ENCODE data around the gene FANCL. TPM values are rescaled to one million over a fixed set of nuclear protein-coding genes. Genes with fewer than 3 reads are reported as not detected.
"Not testable (repeated sequence)": the region's sequence is repeated elsewhere in the genome, so short reads cannot be mapped to it uniquely, and the experiment has no call there.

FANCL gene
- total RNA-seq, 2 experiments from 2014 or later, result 16.6 to 19.7 TPM

DNA sequence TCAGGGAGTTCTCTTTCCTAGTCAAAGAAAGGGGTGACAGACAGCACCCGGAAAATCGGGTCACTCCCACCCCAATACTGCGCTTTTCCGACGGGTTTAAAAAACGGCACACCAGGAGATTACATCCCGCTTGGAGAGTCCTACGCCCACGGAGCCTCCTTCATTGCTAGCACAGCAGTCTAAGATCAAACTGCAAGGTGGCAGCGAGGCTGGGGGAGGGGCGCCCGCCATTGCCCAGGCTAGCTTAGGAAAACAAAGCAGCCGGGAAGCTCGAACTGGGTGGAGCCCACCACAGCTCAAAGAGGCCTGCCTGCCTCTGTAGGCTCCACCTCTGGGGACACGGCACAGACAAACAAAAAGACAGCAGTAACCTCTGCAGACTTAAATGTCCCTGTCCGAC lies 69.3 kb downstream of the FANCL start:
- peaks cover 43% of the 10 kb centered on the region for H3K36me3 Mint-ChIP-seq (ENCODE audit: low read depth)
- ATAC-seq; CTCF ChIA-PET; DNase-seq; POLR2A ChIA-PET; intact Hi-C loops (cut with DNase I, micrococcal nuclease); H3K27ac Mint-ChIP-seq; H3K4me3 Mint-ChIP-seq; H3K4me1 Mint-ChIP-seq; H3K27me3 Mint-ChIP-seq: not testable (repeated sequence)
- H3K9me3 Mint-ChIP-seq (ENCODE audit: low read depth), result peaks cover 21% of the 10 kb centered on the region

DNA sequence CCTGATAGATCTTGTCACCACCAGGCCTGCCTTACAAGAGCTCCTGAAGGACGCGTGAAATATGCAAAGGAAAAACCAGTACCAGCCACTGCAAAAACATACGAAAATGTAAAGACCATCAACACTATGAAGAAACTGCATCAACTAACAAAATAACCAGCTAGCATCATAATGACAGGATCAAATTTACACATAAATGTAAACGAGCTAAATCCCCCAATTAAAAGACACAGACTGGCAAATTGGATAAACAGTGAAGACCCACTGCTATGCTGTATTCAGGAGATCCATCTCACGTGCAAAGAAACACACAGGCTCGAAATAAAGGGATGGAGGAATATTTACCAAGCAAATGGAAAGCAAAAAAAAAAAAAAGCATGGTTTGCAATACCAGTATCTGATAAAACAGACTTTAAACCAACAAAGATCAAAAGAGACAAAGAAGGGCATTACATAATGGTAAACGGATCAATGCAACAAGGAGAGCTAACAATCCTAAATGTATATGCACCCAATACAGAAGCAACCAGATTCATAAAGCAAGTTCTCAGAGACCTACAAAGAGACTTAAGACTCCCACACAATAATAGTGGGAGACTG lies 70.7 kb downstream of the FANCL start:
- not testable (repeated sequence) for H3K4me3 Mint-ChIP-seq

DNA sequence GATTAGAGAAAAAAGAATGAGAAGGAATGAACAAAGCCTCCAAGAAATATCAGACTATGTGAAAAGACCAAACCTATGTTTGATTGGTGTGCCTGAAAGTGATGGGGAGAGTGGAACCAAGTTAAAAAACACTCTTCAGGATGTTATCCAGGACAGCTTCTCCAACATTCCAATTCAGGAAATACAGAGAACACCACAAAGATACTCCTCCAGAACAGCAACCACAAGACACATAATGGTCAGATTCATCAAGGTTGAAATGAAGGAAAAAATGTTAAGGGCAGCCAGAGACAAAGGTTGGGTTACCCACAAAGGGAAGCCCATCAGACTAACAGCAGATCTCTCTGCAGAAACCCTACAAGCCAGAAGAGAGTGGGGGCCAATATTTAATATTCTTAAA lies 71.3 kb downstream of the FANCL start:
- ATAC-seq; H3K4me1 Mint-ChIP-seq; H3K27ac Mint-ChIP-seq; POLR2A ChIA-PET; H3K4me3 Mint-ChIP-seq; DNase-seq; intact Hi-C loops (cut with DNase I, micrococcal nuclease); H3K27me3 Mint-ChIP-seq: not testable (repeated sequence)
- Mint-ChIP-seq H3K9me3 (ENCODE audit: low read depth) (peaks cover 21% of the 10 kb centered on the region), H3K36me3 (ENCODE audit: low read depth) (peaks cover 43% of the 10 kb centered on the region)
- CTCF ChIA-PET, result interaction anchor here (1.4 kb wide), 1 partner anchor 261 kb away, joined by 3 read pairs; no protein-coding TSS in a partner anchor

More for the DNA sequence above, 70.7 kb downstream of the FANCL start:
- Mint-ChIP-seq H3K9me3 (ENCODE audit: low read depth) (peaks cover 21% of the 10 kb centered on the region), H3K36me3 (ENCODE audit: low read depth) (peaks cover 43% of the 10 kb centered on the region)
- H3K27ac Mint-ChIP-seq; POLR2A ChIA-PET; H3K4me1 Mint-ChIP-seq; DNase-seq; H3K27me3 Mint-ChIP-seq; ATAC-seq; intact Hi-C loops (cut with DNase I, micrococcal nuclease); CTCF ChIA-PET: not testable (repeated sequence)

DNA sequence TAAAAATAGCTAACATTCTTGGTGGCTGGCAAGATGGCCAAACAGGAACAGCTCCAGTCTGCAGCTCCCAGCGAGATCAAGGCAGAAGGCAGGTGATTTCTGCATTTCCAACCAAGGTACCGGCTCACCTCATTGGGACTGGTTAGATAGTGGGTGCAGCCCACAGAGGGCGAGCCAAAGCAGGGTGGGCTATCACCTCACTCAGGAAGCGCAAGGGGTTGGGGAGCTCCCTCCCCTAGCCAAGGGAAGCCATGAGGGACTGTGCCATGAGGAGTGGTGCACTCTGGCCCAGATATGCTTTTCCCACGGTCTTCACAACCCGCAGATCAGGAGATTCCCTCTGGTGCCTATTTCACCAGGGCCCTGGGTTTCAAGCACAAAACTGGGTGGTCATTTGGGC lies 73.0 kb downstream of the FANCL start:
- H3K36me3 Mint-ChIP-seq (ENCODE audit: low read depth), result peaks cover 35% of the 10 kb centered on the region
- H3K4me3 Mint-ChIP-seq; ATAC-seq; POLR2A ChIA-PET; H3K4me1 Mint-ChIP-seq; CTCF ChIA-PET; intact Hi-C loops (cut with DNase I, micrococcal nuclease); H3K27me3 Mint-ChIP-seq; H3K27ac Mint-ChIP-seq; DNase-seq: not testable (repeated sequence)
- H3K9me3 Mint-ChIP-seq (ENCODE audit: low read depth), result peaks cover 17% of the 10 kb centered on the region

DNA sequence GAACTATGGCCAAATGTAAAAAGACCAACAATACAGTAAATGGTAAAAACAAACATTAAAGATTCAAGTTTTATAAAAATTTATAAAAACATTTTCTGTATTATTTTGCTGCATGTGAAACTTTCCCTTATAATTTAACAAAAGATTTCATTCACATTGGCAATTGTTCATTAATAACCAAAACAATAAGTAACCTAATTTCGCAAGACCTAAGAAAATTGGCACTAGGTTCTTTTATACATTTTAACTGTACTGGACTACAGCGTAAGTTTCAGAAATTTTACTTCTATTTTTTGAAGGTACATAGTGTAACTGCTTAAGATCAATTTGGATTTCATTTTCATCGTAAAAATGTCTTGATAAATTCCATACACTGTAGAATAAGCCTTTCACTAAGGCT lies 77.2 kb downstream of the FANCL start:
- ChIA-PET CTCF (no interaction called here), POLR2A (no interaction called here)
- H3K36me3 Mint-ChIP-seq (ENCODE audit: low read depth), result peaks cover 22% of the 10 kb centered on the region
- no peaks in the 10 kb centered on the region for H3K27me3 Mint-ChIP-seq
- H3K9me3 Mint-ChIP-seq (ENCODE audit: low read depth), result no peaks in the 10 kb centered on the region
- H3K27ac Mint-ChIP-seq, result no peak overlapping the region
- DNase-seq (no peak), ATAC-seq (no peak)
- intact Hi-C loops (cut with DNase I, micrococcal nuclease), result no loop called here
- H3K4me1 Mint-ChIP-seq, result no peaks in the 10 kb centered on the region
- no peak overlapping the region for H3K4me3 Mint-ChIP-seq

DNA sequence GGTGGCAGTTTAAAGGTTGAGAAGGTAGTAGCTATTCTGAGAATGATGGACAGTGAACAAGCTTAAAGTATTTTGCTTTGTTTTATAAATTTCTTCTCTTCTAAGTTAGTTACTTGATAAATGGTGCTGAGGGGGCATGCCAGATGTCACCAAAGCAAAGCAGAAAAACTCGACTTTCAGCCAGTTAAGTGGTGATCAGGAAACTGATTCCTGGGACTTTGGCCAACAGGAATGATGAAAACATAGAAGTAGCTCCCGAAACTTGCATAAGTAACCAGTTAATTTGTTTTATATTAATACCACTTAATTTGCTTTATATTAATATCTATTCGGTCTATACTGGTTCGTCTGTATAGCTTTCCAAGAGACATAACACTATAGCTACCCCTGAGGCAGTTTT lies 82.6 kb downstream of the FANCL start:
- Mint-ChIP-seq H3K9me3 (ENCODE audit: low read depth) (peaks cover 2% of the 10 kb centered on the region), H3K36me3 (ENCODE audit: low read depth) (peaks cover 49% of the 10 kb centered on the region), H3K27ac (no peak overlapping the region), H3K27me3 (no peaks in the 10 kb centered on the region), H3K4me3 (no peak overlapping the region), H3K4me1 (no peaks in the 10 kb centered on the region)
- ChIA-PET POLR2A (no interaction called here), CTCF (no interaction called here)
- no peak for ATAC-seq
- intact Hi-C loops (cut with DNase I, micrococcal nuclease), result no loop called here
- no peak for DNase-seq

DNA sequence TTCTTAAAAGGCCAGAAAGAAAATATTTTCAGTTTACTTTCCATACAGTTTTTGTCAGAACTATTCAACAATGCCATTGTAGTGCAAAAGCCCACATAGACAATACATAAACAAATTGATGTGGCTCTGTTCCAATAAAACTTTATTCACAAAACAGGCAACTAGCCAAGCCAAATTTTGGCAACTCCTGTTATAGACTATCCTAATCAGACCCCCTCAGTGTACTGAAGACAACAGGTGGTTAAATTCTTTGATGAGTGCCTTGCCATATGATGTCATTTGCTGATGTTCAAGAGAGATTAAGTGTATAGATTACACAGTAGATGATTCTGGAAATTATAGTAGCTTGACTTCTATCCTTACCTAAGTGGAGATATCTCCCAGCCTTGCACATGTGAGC lies 83.4 kb downstream of the FANCL start:
- POLR2A ChIA-PET, result no interaction called here
- DNase-seq (no peak), ATAC-seq (no peak)
- H3K4me1 Mint-ChIP-seq, result no peaks in the 10 kb centered on the region
- intact Hi-C loops (cut with DNase I, micrococcal nuclease), result no loop called here
- H3K4me3 Mint-ChIP-seq, result no peak overlapping the region
- no peak overlapping the region for H3K27ac Mint-ChIP-seq
- CTCF ChIA-PET, result no interaction called here
- H3K36me3 Mint-ChIP-seq (ENCODE audit: low read depth), result peaks cover 54% of the 10 kb centered on the region
- no peaks in the 10 kb centered on the region for H3K27me3 Mint-ChIP-seq
- peaks cover 2% of the 10 kb centered on the region for H3K9me3 Mint-ChIP-seq (ENCODE audit: low read depth)

DNA sequence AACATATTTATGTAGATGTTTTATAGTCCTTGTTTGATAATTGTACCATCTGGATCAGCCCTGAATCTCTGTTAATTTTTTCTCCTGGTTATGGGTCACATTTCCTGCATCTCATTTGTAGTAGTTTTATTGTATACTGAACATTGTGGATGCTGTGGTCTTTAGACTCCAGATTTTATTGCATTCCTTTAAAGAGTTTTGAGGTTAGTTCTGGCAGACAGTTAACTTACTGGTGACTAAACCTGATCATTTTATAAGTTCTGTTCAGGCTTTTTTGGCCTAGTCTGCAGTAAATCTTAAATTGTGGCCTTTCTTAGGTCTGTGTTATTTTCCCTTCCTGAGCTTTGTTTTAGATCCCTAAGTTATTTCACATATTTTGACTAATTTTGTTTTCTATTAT lies 84.3 kb downstream of the FANCL start:
- Mint-ChIP-seq H3K27ac (no peak overlapping the region), H3K4me3 (no peak overlapping the region), H3K27me3 (no peaks in the 10 kb centered on the region), H3K36me3 (ENCODE audit: low read depth) (peaks cover 50% of the 10 kb centered on the region), H3K4me1 (no peaks in the 10 kb centered on the region), H3K9me3 (ENCODE audit: low read depth) (peaks cover 2% of the 10 kb centered on the region)
- intact Hi-C loops (cut with DNase I, micrococcal nuclease), result no loop called here
- ATAC-seq (no peak), DNase-seq (no peak)
- ChIA-PET CTCF (no interaction called here), POLR2A (no interaction called here)

DNA sequence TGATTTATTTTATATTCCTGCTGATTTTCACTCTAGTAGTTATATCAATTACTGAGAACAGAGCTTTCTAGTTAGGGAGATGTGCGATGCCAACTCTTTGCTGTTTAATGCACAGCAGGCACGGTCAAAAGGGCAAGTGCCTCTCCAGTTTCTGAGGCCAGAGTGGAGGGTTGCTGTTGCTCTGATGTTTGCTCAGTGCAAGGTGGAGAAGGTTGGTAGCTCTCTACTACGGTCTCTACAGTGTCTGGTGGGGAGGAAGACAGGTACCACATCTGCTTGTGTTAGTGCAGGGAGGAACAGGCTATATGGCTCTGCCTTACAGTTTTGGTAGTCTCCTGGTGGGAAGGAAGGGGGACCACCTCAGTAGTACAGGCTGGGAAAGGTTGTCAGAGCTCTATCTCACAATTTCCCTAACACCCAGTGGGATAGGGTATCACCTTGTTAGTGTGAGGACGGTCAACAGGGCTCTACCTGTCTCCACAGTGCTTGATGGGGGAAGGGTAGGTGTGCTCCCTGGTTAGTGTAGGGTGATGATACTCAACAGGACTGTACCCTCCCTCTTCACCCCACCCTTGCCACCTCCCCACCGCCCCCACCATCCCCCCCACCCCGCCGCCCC lies 85.9 kb downstream of the FANCL start:
- no peak for ATAC-seq
- intact Hi-C loops (cut with DNase I, micrococcal nuclease), result no loop called here
- Mint-ChIP-seq H3K9me3 (ENCODE audit: low read depth) (peaks cover 2% of the 10 kb centered on the region), H3K36me3 (ENCODE audit: low read depth) (peaks cover 44% of the 10 kb centered on the region), H3K4me1 (no peaks in the 10 kb centered on the region), H3K27me3 (no peaks in the 10 kb centered on the region), H3K4me3 (no peak overlapping the region), H3K27ac (no peak overlapping the region)
- DNase-seq, result no peak
- CTCF ChIA-PET, result no interaction called here
- POLR2A ChIA-PET, result no interaction called here

DNA sequence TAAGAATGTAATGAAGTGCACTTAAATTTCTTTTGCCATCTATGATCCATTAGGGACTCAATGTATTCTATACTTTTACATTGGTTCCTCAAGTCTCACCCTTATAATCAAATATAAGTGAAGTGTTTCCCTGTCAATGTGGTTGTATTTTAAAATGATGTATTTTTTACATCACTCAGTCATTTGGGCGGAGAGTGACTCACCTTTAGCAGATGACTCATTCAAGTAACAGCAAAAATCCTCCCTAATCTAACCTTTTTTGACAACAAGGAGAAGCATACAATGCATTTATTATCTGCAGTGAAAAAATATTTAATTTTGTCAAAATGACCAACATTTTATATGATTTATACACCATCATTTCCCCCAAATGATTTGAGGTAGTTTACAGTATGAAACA lies 94.4 kb downstream of the FANCL start:
- ChIA-PET POLR2A (no interaction called here), CTCF (no interaction called here)
- H3K4me1 Mint-ChIP-seq, result peaks cover 12% of the 10 kb centered on the region
- intact Hi-C loops (cut with DNase I, micrococcal nuclease), result loop anchor here in 1 of 2 experiments (5.0 kb wide), 2 partner anchors 96 to 99 kb away; partner anchors contain the start of genes FANCL and VRK2
- H3K4me3 Mint-ChIP-seq, result no peak overlapping the region
- H3K27me3 Mint-ChIP-seq, result no peaks in the 10 kb centered on the region
- ATAC-seq (peak; percentile 80), DNase-seq (peak; percentile 33)
- peaks cover 2% of the 10 kb centered on the region for H3K9me3 Mint-ChIP-seq (ENCODE audit: low read depth)
- no peak overlapping the region for H3K27ac Mint-ChIP-seq
- H3K36me3 Mint-ChIP-seq (ENCODE audit: low read depth), result peaks cover 21% of the 10 kb centered on the region

DNA sequence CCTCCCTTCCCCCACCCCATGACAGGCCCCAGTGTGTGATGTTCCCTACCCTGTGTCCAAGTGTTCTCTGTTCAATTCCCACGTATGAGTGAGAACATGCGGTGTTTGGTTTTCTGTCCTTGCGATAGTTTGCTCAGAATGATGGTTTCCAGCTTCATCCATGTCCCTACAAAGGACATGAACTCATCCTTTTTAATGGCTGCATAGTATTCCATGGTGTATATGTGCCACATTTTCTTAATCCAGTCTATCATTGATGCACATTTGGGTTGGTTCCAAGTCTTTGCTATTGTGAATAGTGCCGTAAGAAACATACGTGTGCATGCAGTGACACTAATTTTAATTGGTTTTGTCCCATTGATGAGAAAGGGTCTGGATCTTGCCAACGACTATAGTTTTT lies 95.4 kb downstream of the FANCL start:
- Mint-ChIP-seq H3K4me1 (peaks cover 12% of the 10 kb centered on the region), H3K36me3 (ENCODE audit: low read depth) (peaks cover 21% of the 10 kb centered on the region)
- ATAC-seq; H3K4me3 Mint-ChIP-seq; H3K9me3 Mint-ChIP-seq (ENCODE audit: low read depth); H3K27me3 Mint-ChIP-seq; H3K27ac Mint-ChIP-seq; POLR2A ChIA-PET; DNase-seq; CTCF ChIA-PET: not testable (repeated sequence)
- intact Hi-C loops (cut with DNase I, micrococcal nuclease), result loop anchor here in 1 of 2 experiments (5.0 kb wide), 2 partner anchors 97 to 98 kb away; partner anchors contain the start of genes FANCL and VRK2

DNA sequence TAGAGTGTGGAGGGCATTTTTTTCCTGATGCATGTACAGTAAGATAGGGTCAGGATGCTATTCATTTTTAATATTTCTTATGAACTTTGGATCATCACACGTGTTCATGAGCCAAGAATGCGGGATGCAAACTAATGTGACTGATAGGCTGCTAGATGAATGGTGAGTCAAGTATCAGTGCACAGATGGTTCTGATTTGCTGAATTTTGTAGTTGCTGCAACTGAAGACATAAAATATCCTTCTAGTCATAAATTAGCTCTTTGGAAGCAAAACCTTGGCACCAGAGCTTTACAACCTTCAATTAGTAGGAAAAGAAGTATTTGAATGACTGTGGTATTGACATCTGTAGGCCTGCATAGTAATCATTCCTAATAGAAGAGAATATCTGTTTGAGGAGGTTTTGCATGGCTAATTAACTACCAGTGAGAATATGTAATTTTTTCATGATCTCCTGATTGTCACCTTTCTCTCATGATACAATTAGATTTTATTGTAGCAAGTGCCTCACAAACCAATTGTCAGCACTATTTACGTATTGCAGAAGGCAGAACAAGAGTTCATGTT lies 100.5 kb downstream of the FANCL start:
- Mint-ChIP-seq H3K4me1 (no peaks in the 10 kb centered on the region), H3K36me3 (ENCODE audit: low read depth) (peaks cover 12% of the 10 kb centered on the region), H3K27me3 (no peaks in the 10 kb centered on the region), H3K27ac (no peak overlapping the region), H3K4me3 (no peak overlapping the region), H3K9me3 (ENCODE audit: low read depth) (peaks cover 2% of the 10 kb centered on the region)
- ChIA-PET POLR2A (no interaction called here), CTCF (no interaction called here)
- ATAC-seq (no peak), DNase-seq (no peak)
- intact Hi-C loops (cut with DNase I, micrococcal nuclease), result no loop called here
